B cell (primary cell): ENCODE data around the gene PTPN1.

Experiments used
- CTCF ChIP-seq: fragments of 200-600 bp; IDR thresholded peaks from one replicate; pipeline ENCODE4 v1.8.0; 2022; ENCODE audit warnings: antibody characterized with exemption, mild to moderate bottlenecking
- EZH2 ChIP-seq: IDR thresholded peaks from 2 replicates; pipeline ENCODE4 v1.6.1; 2012; ENCODE audit warnings: borderline replicate concordance, low read depth, mild to moderate bottlenecking, moderate library complexity, low read length; ENCODE audit not compliant: insufficient read depth, poor library complexity, severe bottlenecking

- no peak for TF ChIP-seq CTCF
- no peak for TF ChIP-seq EZH2
Measured at GRCh38 chr20:50596694-50597021, 86.5 kb downstream of the PTPN1 start.
